Nephron (organoid): ENCODE data around the gene ARGLU1.
A peak's percentile ranks its signal among the peaks of the same experiment; 100 is the strongest.

Source experiments
- H3K27ac Mint-ChIP-seq, 3 experiments: 2 replicates each; pipeline ENCODE4 v1.8.0; 2020; ENCODE audit warnings: mixed read lengths in 3 of 3, mild to moderate bottlenecking in 2 of 3, moderate library complexity in 1 of 3
- H3K27me3 Mint-ChIP-seq: 2 replicates; pipeline ENCODE4 v1.8.0; 2021; ENCODE audit warnings: low read depth, mild to moderate bottlenecking, moderate library complexity, mixed read lengths
- H3K36me3 Mint-ChIP-seq: 2 replicates; pipeline ENCODE4 v1.8.0; 2020; ENCODE audit warnings: low read depth, mixed read lengths
- H3K4me1 Mint-ChIP-seq: 2 replicates; pipeline ENCODE4 v1.8.0; 2020; ENCODE audit warnings: mixed read lengths
- H3K4me3 Mint-ChIP-seq, 3 experiments: 2 replicates each; pipeline ENCODE4 v1.8.0; 2020; ENCODE audit warnings: mild to moderate bottlenecking in 3 of 3, mixed read lengths in 3 of 3, moderate library complexity in 2 of 3
- H3K9me3 Mint-ChIP-seq: 2 replicates; pipeline ENCODE4 v1.8.0; 2020; ENCODE audit warnings: mixed read lengths
- CTCF ChIP-seq, 3 experiments: fragments of 200-600 bp; sonication (generic); IDR thresholded peaks; one replicate each; pipeline ENCODE4 v1.5.0; 2021; ENCODE audit warnings: antibody characterized with exemption in 3 of 3; ENCODE audit not compliant: unreplicated experiment in 3 of 3

Gene ARGLU1

GRCh38 chr13:106550570-106551135 lies 17.3 kb downstream of the ARGLU1 start:
- Mint-ChIP-seq H3K27me3 (no peaks in the 10 kb centered on the region), H3K9me3 (no peaks in the 10 kb centered on the region), H3K4me3 (no peak overlapping the region), H3K36me3 (peaks cover 80% of the 10 kb centered on the region), H3K27ac (no peak overlapping the region), H3K4me1 (no peaks in the 10 kb centered on the region)
- no peak for TF ChIP-seq CTCF (IDR thresholded peaks at IDR 0.05; ENCODE audit: unreplicated experiment in 3 of 3)

GRCh38 chr13:106548064-106548696 lies 19.8 kb downstream of the ARGLU1 start:
- TF ChIP-seq CTCF (IDR thresholded peaks at IDR 0.05; ENCODE audit: unreplicated experiment in 3 of 3): no peak
- Mint-ChIP-seq H3K27me3 (no peaks in the 10 kb centered on the region), H3K27ac (no peak overlapping the region), H3K4me1 (no peaks in the 10 kb centered on the region), H3K4me3 (no peak overlapping the region), H3K36me3 (peaks cover 57% of the 10 kb centered on the region), H3K9me3 (no peaks in the 10 kb centered on the region)

GRCh38 chr13:106541826-106542225 lies 26.1 kb downstream of the ARGLU1 start:
- Mint-ChIP-seq H3K4me3 (no peak overlapping the region), H3K36me3 (peaks cover 28% of the 10 kb centered on the region), H3K9me3 (no peaks in the 10 kb centered on the region), H3K27ac (no peak overlapping the region), H3K4me1 (no peaks in the 10 kb centered on the region), H3K27me3 (no peaks in the 10 kb centered on the region)
- no peak for TF ChIP-seq CTCF (IDR thresholded peaks at IDR 0.05; ENCODE audit: unreplicated experiment in 3 of 3)

- Mint-ChIP-seq H3K4me3 (no peak overlapping the region), H3K4me1 (peaks cover 5% of the 10 kb centered on the region), H3K9me3 (no peaks in the 10 kb centered on the region), H3K27me3 (peaks cover 4% of the 10 kb centered on the region), H3K27ac (no peak overlapping the region), H3K36me3 (peaks cover 27% of the 10 kb centered on the region)
- TF ChIP-seq CTCF (IDR thresholded peaks at IDR 0.05; ENCODE audit: unreplicated experiment in 3 of 3): no peak
Observed at GRCh38 chr13:106540613-106541012, 27.3 kb downstream of the ARGLU1 start.

- no peak overlapping the region for H3K27ac Mint-ChIP-seq
- H3K27me3 Mint-ChIP-seq: peaks cover 4% of the 10 kb centered on the region
- peaks cover 19% of the 10 kb centered on the region for H3K36me3 Mint-ChIP-seq
- H3K4me1 Mint-ChIP-seq: peaks cover 15% of the 10 kb centered on the region
- H3K4me3 Mint-ChIP-seq: peak overlapping the region; percentile 51 to 78 (median 70)
- H3K9me3 Mint-ChIP-seq: no peaks in the 10 kb centered on the region
- no peak for TF ChIP-seq CTCF (IDR thresholded peaks at IDR 0.05; ENCODE audit: unreplicated experiment in 3 of 3)
Observed at GRCh38 chr13:106537521-106537920, 30.4 kb downstream of the ARGLU1 start.
